Osteoblast (primary cell): ENCODE data around the gene DUOXA2. TPM values are rescaled to one million over a fixed set of nuclear protein-coding genes. Genes with fewer than 3 reads are reported as not detected.
"Not testable (repeated sequence)": the region's sequence is repeated elsewhere in the genome, so short reads cannot be mapped to it uniquely, and the experiment has no call there.

Experiments used
- DNase-seq: peaks from one replicate; pipeline ENCODE4 v3.0.0; 2011; ENCODE audit warnings: low spot score, mixed read lengths; ENCODE audit not compliant: insufficient read length; ENCODE audit errors: missing footprints
- H2AFZ ChIP-seq: 2 replicates; pipeline ENCODE4 v1.6.0; 2011; ENCODE audit warnings: mild to moderate bottlenecking, low read length
- H3K27ac ChIP-seq: 2 replicates; pipeline ENCODE4 v1.5.1; 2011; ENCODE audit warnings: mild to moderate bottlenecking, low read depth, low read length, moderate library complexity
- H3K27me3 ChIP-seq: 2 replicates; pipeline ENCODE4 v1.6.0; 2012; ENCODE audit warnings: mild to moderate bottlenecking, control low read depth, inconsistent platforms, low read length, moderate library complexity; ENCODE audit not compliant: insufficient read depth
- H3K36me3 ChIP-seq: 2 replicates; pipeline ENCODE4 v1.5.1; 2011; ENCODE audit warnings: mild to moderate bottlenecking, low read length, control low read depth, moderate library complexity; ENCODE audit not compliant: insufficient read depth
- H3K4me1 ChIP-seq: 2 replicates; pipeline ENCODE4 v1.5.1; 2011; ENCODE audit warnings: mild to moderate bottlenecking, low read length, control low read depth, moderate library complexity; ENCODE audit not compliant: insufficient read depth
- H3K4me2 ChIP-seq: 2 replicates; pipeline ENCODE4 v1.6.0; 2011; ENCODE audit warnings: mild to moderate bottlenecking, low read length; ENCODE audit not compliant: insufficient read depth
- H3K4me3 ChIP-seq: fragments of 200-600 bp; sonication (generic); 3 replicates; pipeline ENCODE4 v1.5.1; 2012; ENCODE audit warnings: mild to moderate bottlenecking, low read length, inconsistent platforms; ENCODE audit not compliant: insufficient read depth
- H3K79me2 ChIP-seq: 2 replicates; pipeline ENCODE4 v1.6.0; 2012; ENCODE audit warnings: mild to moderate bottlenecking, low read length, control low read depth, inconsistent platforms; ENCODE audit not compliant: insufficient read depth
- H3K9me3 ChIP-seq: 2 replicates; pipeline ENCODE4 v1.5.1; 2011; ENCODE audit warnings: low read depth, low read length, control low read depth
- H4K20me1 ChIP-seq: 2 replicates; pipeline ENCODE4 v1.6.0; 2012; ENCODE audit warnings: mild to moderate bottlenecking, low read length, control low read depth; ENCODE audit not compliant: insufficient read depth
- total RNA-seq: library from RNA; depleted of rRNA; stranded (reverse); fragments of >200 nt; gene quantifications from 2 replicates; pipeline ENCODE4 v1.2.3, GENCODE V29; 2012
- TF ChIP-seq, protein P1 (sequence below): IDR thresholded peaks from 2 replicates; pipeline ENCODE4 v1.5.1; 2011; ENCODE audit warnings: mild to moderate bottlenecking, low read depth, low read length, moderate library complexity; ENCODE audit errors: extremely low read depth

DUOXA2 gene
- total RNA-seq, 1 donor = not detected

DNA sequence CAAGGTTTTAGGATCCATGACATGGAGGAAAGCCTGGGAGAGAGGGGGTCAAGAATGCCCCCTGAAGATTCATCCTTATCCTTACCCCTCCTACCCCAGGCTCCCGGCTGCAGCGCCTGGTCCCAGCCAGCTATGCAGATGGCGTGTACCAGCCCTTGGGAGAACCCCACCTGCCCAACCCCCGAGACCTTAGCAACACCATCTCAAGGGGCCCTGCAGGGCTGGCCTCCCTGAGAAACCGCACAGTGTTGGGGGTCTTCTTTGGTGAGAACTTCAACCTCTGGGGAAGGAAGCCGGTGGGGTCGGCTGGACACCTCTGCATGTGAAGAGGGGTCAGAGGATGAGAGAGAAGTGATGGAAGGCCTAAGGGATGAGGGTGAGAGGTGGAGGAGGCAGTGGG is 19.9 kb downstream of the DUOXA2 start:
- H3K9me3 ChIP-seq = no peaks in the 10 kb centered on the region
- peaks cover 82% of the 10 kb centered on the region for H3K27me3 ChIP-seq
- no peaks in the 10 kb centered on the region for H3K79me2 ChIP-seq
- no peaks in the 10 kb centered on the region for H4K20me1 ChIP-seq
- no peak overlapping the region for H3K4me2 ChIP-seq
- H3K4me1 ChIP-seq = no peaks in the 10 kb centered on the region
- H3K27ac ChIP-seq = no peak overlapping the region
- no peak overlapping the region for H3K4me3 ChIP-seq
- H3K36me3 ChIP-seq = no peaks in the 10 kb centered on the region
- TF ChIP-seq, protein P1, sequence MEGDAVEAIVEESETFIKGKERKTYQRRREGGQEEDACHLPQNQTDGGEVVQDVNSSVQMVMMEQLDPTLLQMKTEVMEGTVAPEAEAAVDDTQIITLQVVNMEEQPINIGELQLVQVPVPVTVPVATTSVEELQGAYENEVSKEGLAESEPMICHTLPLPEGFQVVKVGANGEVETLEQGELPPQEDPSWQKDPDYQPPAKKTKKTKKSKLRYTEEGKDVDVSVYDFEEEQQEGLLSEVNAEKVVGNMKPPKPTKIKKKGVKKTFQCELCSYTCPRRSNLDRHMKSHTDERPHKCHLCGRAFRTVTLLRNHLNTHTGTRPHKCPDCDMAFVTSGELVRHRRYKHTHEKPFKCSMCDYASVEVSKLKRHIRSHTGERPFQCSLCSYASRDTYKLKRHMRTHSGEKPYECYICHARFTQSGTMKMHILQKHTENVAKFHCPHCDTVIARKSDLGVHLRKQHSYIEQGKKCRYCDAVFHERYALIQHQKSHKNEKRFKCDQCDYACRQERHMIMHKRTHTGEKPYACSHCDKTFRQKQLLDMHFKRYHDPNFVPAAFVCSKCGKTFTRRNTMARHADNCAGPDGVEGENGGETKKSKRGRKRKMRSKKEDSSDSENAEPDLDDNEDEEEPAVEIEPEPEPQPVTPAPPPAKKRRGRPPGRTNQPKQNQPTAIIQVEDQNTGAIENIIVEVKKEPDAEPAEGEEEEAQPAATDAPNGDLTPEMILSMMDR = no peak
- H2AFZ ChIP-seq = no peak overlapping the region
- peak; percentile 45 for DNase-seq

DNA sequence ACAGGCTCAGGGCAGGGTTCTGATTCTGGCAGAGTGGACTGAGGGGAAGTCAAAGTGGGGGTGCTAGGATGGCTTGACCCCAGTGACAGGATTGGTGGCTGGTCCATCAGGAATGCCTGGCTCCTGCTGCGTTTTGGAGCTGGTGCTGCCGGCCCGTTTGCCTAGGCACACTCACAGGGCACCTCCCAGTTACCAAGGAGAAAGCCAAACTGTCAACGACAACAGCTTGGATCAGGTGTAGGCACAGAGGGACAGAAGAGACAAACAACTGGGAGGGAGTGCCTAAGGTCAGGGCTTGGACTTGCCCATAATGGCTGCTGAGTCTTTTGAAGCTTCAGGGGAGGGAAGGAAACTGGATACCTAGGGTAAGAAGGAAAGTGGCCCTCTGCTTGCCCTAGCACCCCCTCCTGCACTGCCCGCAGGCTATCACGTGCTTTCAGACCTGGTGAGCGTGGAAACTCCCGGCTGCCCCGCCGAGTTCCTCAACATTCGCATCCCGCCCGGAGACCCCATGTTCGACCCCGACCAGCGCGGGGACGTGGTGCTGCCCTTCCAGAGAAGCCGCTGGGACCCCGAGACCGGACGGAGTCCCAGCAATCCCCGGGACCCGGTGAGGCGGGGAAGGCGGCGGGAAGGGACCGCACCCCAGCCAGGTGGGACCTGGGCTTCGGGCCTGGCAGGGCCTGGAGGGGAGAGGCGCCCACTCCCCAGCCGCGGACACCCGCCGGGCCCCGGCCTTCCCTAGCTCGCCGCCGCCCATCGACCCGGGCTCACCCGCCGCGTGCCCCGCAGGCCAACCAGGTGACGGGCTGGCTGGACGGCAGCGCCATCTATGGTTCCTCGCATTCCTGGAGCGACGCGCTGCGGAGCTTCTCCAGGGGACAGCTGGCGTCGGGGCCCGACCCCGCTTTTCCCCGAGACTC is 20.8 kb downstream of the DUOXA2 start:
- Histone ChIP-seq H3K79me2 (no peaks in the 10 kb centered on the region), H3K27ac (no peak overlapping the region), H4K20me1 (no peaks in the 10 kb centered on the region), H3K9me3 (no peaks in the 10 kb centered on the region), H3K4me2 (no peak overlapping the region), H3K36me3 (no peaks in the 10 kb centered on the region), H3K4me1 (no peaks in the 10 kb centered on the region), H3K27me3 (peaks cover 73% of the 10 kb centered on the region), H2AFZ (no peak overlapping the region), H3K4me3 (no peak overlapping the region)
- peak; percentile 76 for DNase-seq
- TF ChIP-seq, protein P1 = no peak

DNA sequence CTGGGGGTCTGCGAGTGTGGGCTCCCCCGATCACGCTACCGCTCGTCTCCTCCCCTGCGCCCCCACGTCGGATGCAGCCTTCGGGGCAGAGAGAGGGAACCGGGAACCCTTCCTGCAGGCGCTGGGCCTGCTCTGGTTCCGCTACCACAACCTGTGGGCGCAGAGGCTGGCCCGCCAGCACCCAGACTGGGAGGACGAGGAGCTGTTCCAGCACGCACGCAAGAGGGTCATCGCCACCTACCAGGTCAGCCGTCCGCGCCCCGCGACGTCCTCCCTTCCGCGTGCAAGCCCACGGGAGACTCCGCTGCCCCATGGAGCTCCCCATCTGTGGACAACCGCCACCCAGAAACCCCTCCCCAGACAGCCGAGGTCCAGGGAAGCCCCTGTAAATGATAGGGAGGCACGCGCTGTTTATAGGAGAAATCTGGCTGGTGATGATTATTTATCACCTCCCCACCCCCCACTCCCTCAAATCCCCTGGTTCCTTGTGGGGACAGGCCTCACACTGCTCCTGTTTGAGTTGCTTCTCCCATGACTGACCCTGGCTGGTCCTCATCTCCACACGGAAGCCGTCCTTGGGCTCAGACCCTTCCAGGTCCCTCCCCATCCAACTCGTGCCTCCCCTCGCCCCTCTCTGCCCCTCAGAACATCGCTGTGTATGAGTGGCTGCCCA is 21.7 kb downstream of the DUOXA2 start:
- not testable (repeated sequence) for DNase-seq, H3K9me3 ChIP-seq, H3K4me2 ChIP-seq, H3K79me2 ChIP-seq, H3K4me3 ChIP-seq, H3K4me1 ChIP-seq, H2AFZ ChIP-seq, H4K20me1 ChIP-seq, H3K27ac ChIP-seq, H3K36me3 ChIP-seq
- peaks cover 65% of the 10 kb centered on the region for H3K27me3 ChIP-seq

DNA sequence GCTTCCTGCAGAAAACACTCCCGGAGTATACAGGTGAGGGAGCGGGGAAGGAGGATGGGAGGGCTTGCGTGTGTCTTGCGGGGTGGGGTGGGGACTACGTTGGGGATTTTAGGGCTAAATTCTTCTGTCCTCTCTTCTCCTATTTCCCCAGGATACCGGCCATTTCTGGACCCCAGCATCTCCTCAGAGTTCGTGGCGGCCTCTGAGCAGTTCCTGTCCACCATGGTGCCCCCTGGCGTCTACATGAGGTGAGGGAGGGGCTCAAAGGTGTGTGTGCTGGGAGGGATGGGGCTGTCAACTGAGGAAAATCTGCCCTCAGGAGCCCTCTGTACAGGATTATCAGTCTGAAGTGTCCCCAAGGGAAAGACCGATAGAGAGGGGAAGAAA is 22.2 kb downstream of the DUOXA2 start:
- H3K79me2 ChIP-seq = no peaks in the 10 kb centered on the region
- no peak overlapping the region for H3K4me3 ChIP-seq
- H3K4me2 ChIP-seq = no peak overlapping the region
- H3K9me3 ChIP-seq = no peaks in the 10 kb centered on the region
- H4K20me1 ChIP-seq = no peaks in the 10 kb centered on the region
- TF ChIP-seq, protein P1 = no peak
- no peak overlapping the region for H3K27ac ChIP-seq
- no peak overlapping the region for H2AFZ ChIP-seq
- peaks cover 62% of the 10 kb centered on the region for H3K27me3 ChIP-seq
- no peaks in the 10 kb centered on the region for H3K4me1 ChIP-seq
- no peaks in the 10 kb centered on the region for H3K36me3 ChIP-seq
- DNase-seq = peak; percentile 76
